ENCODE results near the gene CIAO3.
"Not testable (repeated sequence)": the region's sequence is repeated elsewhere in the genome, so short reads cannot be mapped to it uniquely, and the experiment has no call there.

The CIAO3 gene

DNA sequence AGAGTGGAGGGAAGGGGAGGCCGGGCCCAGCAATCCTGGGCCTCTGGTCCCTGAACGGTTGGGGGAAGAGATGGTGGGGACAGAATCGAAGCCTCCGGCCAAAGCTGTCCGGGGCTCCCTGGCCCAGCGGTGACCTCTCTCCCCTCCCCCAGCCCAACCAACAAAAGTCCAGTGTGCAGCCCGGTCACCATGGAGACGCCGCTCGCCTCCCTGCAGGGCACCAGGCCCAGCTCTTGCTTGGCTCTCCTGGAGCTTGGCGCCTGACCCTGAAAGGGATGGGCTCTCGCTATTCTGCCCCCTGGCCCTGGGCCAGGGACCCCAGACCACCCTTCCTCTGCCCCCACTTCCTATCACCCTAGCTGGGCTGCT lies 24.6 kb downstream of the CIAO3 start:
- no peaks in the 10 kb centered on the region for H3K9me3 ChIP-seq (ENCODE audit: control insufficient read depth, low read length)
- peaks cover 49% of the 10 kb centered on the region for H3K4me1 ChIP-seq (ENCODE audit: control insufficient read depth, insufficient read depth, low read length)
- H3K4me3 ChIP-seq (ENCODE audit: insufficient read depth, low read depth, low read length): peak overlapping the region; percentile 80
- H3K27me3 ChIP-seq (ENCODE audit: control insufficient read depth, insufficient read depth, low read length, poor library complexity, severe bottlenecking): peaks cover 29% of the 10 kb centered on the region
- H3K27ac ChIP-seq (ENCODE audit: insufficient read depth, low read depth, low read length, poor library complexity, severe bottlenecking): peak overlapping the region; percentile 88
- WGBS, 2 experiments: 3 to 4% methylated on average over 12 of the region's 12 CpGs
- H3K36me3 ChIP-seq (ENCODE audit: control insufficient read depth, insufficient read depth, low read length): no peaks in the 10 kb centered on the region

GRCh38 chr16:715477-716199 lies 25.2 kb downstream of the CIAO3 start:
- Histone ChIP-seq H3K9me3 (ENCODE audit: control insufficient read depth, low read length) (no peaks in the 10 kb centered on the region), H3K27ac (ENCODE audit: insufficient read depth, low read depth, low read length, poor library complexity, severe bottlenecking) (peak overlapping the region; percentile 88), H3K4me3 (ENCODE audit: insufficient read depth, low read depth, low read length) (peak overlapping the region; percentile 80), H3K4me1 (ENCODE audit: control insufficient read depth, insufficient read depth, low read length) (peaks cover 55% of the 10 kb centered on the region), H3K27me3 (ENCODE audit: control insufficient read depth, insufficient read depth, low read length, poor library complexity, severe bottlenecking) (peaks cover 34% of the 10 kb centered on the region), H3K36me3 (ENCODE audit: control insufficient read depth, insufficient read depth, low read length) (no peaks in the 10 kb centered on the region)
- WGBS, 2 experiments: 4 to 5% methylated on average over 74 of the region's 74 CpGs

GRCh38 chr16:714558-715476 lies 26.0 kb downstream of the CIAO3 start, which contains the start of gene METRN:
Gene METRN (plus strand): TSS chr16:715118. CDS start chr16:715290, 172 bp downstream.
- Histone ChIP-seq H3K27ac (ENCODE audit: insufficient read depth, low read depth, low read length, poor library complexity, severe bottlenecking) (peak within 1 kb of the TSS; percentile 88), H3K36me3 (ENCODE audit: control insufficient read depth, insufficient read depth, low read length) (no peaks in the 10 kb centered on the region), H3K4me3 (ENCODE audit: insufficient read depth, low read depth, low read length) (peak within 1 kb of the TSS; percentile 80), H3K27me3 (ENCODE audit: control insufficient read depth, insufficient read depth, low read length, poor library complexity, severe bottlenecking) (peaks cover 40% of the 10 kb centered on the region), H3K4me1 (ENCODE audit: control insufficient read depth, insufficient read depth, low read length) (peaks cover 58% of the 10 kb centered on the region), H3K9me3 (ENCODE audit: control insufficient read depth, low read length) (no peaks in the 10 kb centered on the region)
- 9% methylated on average over 108 of the region's 108 CpGs for WGBS, 2 experiments

- WGBS, 2 experiments: 90% methylated on average over 11 of the region's 11 CpGs
- H3K4me1 ChIP-seq (ENCODE audit: control insufficient read depth, insufficient read depth, low read length): peaks cover 57% of the 10 kb centered on the region
- no peak overlapping the region for H3K27ac ChIP-seq (ENCODE audit: insufficient read depth, low read depth, low read length, poor library complexity, severe bottlenecking)
- no peaks in the 10 kb centered on the region for H3K9me3 ChIP-seq (ENCODE audit: control insufficient read depth, low read length)
- no peaks in the 10 kb centered on the region for H3K36me3 ChIP-seq (ENCODE audit: control insufficient read depth, insufficient read depth, low read length)
- peaks cover 45% of the 10 kb centered on the region for H3K27me3 ChIP-seq (ENCODE audit: control insufficient read depth, insufficient read depth, low read length, poor library complexity, severe bottlenecking)
- no peak overlapping the region for H3K4me3 ChIP-seq (ENCODE audit: insufficient read depth, low read depth, low read length)
Observed at GRCh38 chr16:714079-714478, 26.7 kb downstream of the CIAO3 start.

GRCh38 chr16:712740-713250 lies 28.0 kb downstream of the CIAO3 start:
- H3K4me3 ChIP-seq (ENCODE audit: insufficient read depth, low read depth, low read length); H3K27ac ChIP-seq (ENCODE audit: insufficient read depth, low read depth, low read length, poor library complexity, severe bottlenecking); H3K9me3 ChIP-seq (ENCODE audit: control insufficient read depth, low read length); H3K36me3 ChIP-seq (ENCODE audit: control insufficient read depth, insufficient read depth, low read length): not testable (repeated sequence)
- Histone ChIP-seq H3K27me3 (ENCODE audit: control insufficient read depth, insufficient read depth, low read length, poor library complexity, severe bottlenecking) (peaks cover 58% of the 10 kb centered on the region), H3K4me1 (ENCODE audit: control insufficient read depth, insufficient read depth, low read length) (peaks cover 44% of the 10 kb centered on the region)
- WGBS, 2 experiments: 46 to 53% methylated on average over 12 to 13 of the region's 13 CpGs

DNA sequence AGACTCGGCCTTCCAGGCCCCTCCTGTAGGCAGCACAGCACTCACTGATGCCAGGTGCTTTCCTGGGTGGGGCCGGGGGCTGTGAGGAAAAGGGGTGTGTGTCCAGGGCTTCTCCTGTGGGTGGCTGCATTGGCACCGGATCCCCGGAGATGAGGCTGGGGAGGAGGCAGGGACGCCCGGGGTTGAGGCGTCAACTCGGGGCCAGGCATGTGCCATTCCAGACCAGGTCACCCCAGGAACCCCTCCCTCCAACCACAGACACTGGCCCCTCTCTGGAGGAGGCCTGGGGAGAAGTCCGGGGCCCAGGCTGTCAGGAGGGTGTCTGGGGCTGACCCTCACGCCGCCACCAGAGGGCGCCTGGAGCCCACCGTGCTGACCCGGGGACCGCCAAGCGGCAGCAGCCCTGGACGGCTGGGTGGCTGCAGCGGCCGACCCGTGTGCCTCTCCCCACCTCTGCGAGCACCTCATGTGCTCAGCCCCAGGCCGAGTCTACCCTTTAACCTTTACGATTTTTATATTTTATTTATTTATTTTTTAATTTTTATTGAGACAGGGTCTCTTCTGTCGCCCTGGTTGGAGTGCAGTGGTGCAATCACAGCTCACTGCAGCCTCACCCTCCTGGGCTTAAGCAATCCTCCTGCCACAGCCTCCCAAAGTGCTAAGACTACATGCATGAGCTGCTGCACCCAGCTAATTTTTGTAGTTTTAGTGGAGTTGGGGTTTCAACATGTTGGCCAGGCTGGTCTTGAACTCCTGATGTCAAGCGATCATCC lies 29.1 kb downstream of the CIAO3 start:
- Histone ChIP-seq H3K27ac (ENCODE audit: insufficient read depth, low read depth, low read length, poor library complexity, severe bottlenecking) (no peak overlapping the region), H3K27me3 (ENCODE audit: control insufficient read depth, insufficient read depth, low read length, poor library complexity, severe bottlenecking) (peaks cover 69% of the 10 kb centered on the region), H3K4me1 (ENCODE audit: control insufficient read depth, insufficient read depth, low read length) (peaks cover 35% of the 10 kb centered on the region), H3K4me3 (ENCODE audit: insufficient read depth, low read depth, low read length) (no peak overlapping the region), H3K9me3 (ENCODE audit: control insufficient read depth, low read length) (no peaks in the 10 kb centered on the region), H3K36me3 (ENCODE audit: control insufficient read depth, insufficient read depth, low read length) (no peaks in the 10 kb centered on the region)
- 18 to 21% methylated on average over 23 to 25 of the region's 25 CpGs for WGBS, 2 experiments

DNA sequence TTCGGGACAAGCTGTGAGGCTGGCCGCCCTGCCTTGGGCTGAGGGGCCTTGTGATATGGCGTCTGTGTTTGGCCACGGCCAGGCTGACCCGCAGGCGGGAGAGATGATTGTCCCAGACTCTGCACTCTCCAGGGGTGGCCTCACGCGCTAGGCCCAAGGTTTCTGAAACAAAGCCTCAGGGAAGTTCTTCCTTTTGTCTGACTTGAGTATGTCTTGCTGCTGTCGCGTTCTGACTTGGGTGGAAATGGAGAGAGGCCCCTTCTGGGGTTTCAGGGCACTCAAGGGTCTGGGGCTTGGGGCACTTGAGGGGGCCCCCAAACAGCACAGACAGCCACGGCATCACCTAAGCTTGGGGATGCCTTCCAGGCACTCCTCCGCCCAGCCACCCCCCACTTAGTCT lies 29.7 kb downstream of the CIAO3 start:
- H3K27ac ChIP-seq (ENCODE audit: insufficient read depth, low read depth, low read length, poor library complexity, severe bottlenecking): no peak overlapping the region
- H3K36me3 ChIP-seq (ENCODE audit: control insufficient read depth, insufficient read depth, low read length): no peaks in the 10 kb centered on the region
- H3K4me3 ChIP-seq (ENCODE audit: insufficient read depth, low read depth, low read length): no peak overlapping the region
- no peaks in the 10 kb centered on the region for H3K9me3 ChIP-seq (ENCODE audit: control insufficient read depth, low read length)
- 85 to 87% methylated on average over 12 of the region's 12 CpGs for WGBS, 2 experiments
- H3K4me1 ChIP-seq (ENCODE audit: control insufficient read depth, insufficient read depth, low read length): peaks cover 36% of the 10 kb centered on the region
- peaks cover 75% of the 10 kb centered on the region for H3K27me3 ChIP-seq (ENCODE audit: control insufficient read depth, insufficient read depth, low read length, poor library complexity, severe bottlenecking)

DNA sequence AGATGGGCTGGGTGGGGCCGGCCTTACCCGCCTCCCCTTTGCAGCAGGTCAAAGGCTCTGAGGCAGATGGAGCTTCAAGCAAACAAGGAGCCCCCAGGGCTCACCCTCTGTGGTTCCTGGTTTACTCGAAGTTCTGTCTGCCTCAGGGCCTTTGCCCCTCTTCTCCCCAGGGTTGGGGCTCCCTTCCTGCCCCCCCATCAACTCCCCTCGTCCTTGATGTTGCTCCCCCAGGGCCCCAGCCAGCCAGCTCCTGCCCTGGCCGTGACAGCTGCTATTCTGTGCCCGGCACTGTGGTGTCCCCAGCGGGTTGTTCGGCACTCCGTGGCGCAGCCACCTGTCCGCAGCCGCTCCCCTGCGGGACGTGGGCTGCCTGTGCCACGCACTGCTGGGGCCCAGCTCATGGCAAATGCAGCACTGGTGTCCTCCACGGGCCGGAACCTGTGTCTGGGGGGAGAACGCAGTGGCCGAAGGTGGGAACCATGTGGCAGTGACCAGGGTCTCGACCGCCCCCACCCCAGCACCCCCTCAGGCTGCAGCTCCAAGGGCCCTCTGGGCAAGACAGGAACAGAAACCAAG lies 30.2 kb downstream of the CIAO3 start:
- H3K4me1 ChIP-seq (ENCODE audit: control insufficient read depth, insufficient read depth, low read length): peaks cover 36% of the 10 kb centered on the region

DNA sequence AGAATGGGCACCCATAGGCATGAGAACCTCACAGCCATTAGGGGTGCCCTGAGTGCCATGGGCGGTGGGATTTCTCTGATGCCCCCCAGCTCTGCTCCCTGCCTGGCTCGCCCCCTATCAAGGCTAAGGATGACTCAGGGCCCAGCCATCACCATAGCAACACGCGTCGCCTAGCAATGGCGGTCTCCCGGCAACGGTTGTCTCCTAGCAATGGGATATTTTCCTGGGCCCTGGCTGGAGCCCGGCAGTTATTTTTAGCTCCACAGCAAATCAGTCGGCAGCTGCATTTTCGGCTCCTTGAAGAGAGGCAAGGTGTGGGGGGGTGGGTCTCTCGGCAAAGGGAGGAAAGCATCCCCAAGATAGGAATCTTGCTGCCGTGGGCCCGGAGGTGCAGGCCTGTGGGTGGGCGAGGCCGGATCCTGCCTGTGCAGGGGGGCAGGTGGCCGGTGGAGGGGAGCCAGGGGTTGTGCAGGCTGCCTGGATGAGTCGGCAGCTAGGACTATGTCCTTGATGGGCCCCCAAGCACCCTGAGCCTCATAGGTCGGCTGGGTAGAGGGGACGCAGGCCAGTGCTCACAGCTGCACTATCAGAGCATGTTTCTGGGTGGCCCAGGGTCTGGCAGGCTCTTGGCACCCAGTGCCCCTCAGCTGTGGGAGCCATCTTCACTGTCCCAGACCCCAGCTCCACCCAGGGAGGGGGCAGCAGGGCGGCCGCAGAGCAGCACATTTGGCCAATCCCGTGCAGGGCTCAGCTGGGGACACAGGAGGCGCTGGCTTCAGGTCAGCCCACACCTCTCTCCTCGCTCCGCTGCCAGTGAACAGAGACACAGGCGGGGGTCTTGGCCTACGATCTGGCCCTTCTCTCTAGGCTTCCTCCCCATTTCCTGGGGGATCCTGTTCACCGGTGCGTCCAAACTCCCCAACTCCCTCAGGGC lies 31.0 kb downstream of the CIAO3 start:
- Histone ChIP-seq H3K4me3 (ENCODE audit: insufficient read depth, low read depth, low read length) (no peak overlapping the region), H3K27ac (ENCODE audit: insufficient read depth, low read depth, low read length, poor library complexity, severe bottlenecking) (peak overlapping the region; percentile 89), H3K27me3 (ENCODE audit: control insufficient read depth, insufficient read depth, low read length, poor library complexity, severe bottlenecking) (peaks cover 88% of the 10 kb centered on the region), H3K9me3 (ENCODE audit: control insufficient read depth, low read length) (no peaks in the 10 kb centered on the region), H3K4me1 (ENCODE audit: control insufficient read depth, insufficient read depth, low read length) (peaks cover 39% of the 10 kb centered on the region), H3K36me3 (ENCODE audit: control insufficient read depth, insufficient read depth, low read length) (no peaks in the 10 kb centered on the region)
- WGBS, 2 experiments: 40 to 42% methylated on average over 30 of the region's 30 CpGs

More for the DNA sequence above, 30.2 kb downstream of the CIAO3 start:
- peak overlapping the region; percentile 89 for H3K27ac ChIP-seq (ENCODE audit: insufficient read depth, low read depth, low read length, poor library complexity, severe bottlenecking)
- 84 to 85% methylated on average over 21 of the region's 21 CpGs for WGBS, 2 experiments
- H3K36me3 ChIP-seq (ENCODE audit: control insufficient read depth, insufficient read depth, low read length): no peaks in the 10 kb centered on the region
- H3K27me3 ChIP-seq (ENCODE audit: control insufficient read depth, insufficient read depth, low read length, poor library complexity, severe bottlenecking): peaks cover 80% of the 10 kb centered on the region
- no peaks in the 10 kb centered on the region for H3K9me3 ChIP-seq (ENCODE audit: control insufficient read depth, low read length)
- H3K4me3 ChIP-seq (ENCODE audit: insufficient read depth, low read depth, low read length): no peak overlapping the region

Data from ectodermal cell (in vitro differentiated cells).